Suprapubic skin (tissue), 3 donors: ENCODE results near the gene FLOT1.

Source experiments
- CTCF ChIP-seq, 2 donors: fragments of 200-600 bp in 1 of 2; fragments of 450-650 bp in 1 of 2; sonication (generic) in 1 of 2; IDR thresholded peaks; one replicate each; pipeline ENCODE4 v1.5.1; 2016 to 2019; ENCODE audit warnings: antibody characterized with exemption in 2 of 2, mild to moderate bottlenecking in 1 of 2, moderate library complexity in 1 of 2
- POLR2AphosphoS5 ChIP-seq, 3 donors: sonication (generic); formaldehyde crosslinking; IDR thresholded peaks; one replicate each; pipeline ENCODE4 v1.6.1; 2017; ENCODE audit warnings: antibody characterized with exemption in 3 of 3

DNA sequence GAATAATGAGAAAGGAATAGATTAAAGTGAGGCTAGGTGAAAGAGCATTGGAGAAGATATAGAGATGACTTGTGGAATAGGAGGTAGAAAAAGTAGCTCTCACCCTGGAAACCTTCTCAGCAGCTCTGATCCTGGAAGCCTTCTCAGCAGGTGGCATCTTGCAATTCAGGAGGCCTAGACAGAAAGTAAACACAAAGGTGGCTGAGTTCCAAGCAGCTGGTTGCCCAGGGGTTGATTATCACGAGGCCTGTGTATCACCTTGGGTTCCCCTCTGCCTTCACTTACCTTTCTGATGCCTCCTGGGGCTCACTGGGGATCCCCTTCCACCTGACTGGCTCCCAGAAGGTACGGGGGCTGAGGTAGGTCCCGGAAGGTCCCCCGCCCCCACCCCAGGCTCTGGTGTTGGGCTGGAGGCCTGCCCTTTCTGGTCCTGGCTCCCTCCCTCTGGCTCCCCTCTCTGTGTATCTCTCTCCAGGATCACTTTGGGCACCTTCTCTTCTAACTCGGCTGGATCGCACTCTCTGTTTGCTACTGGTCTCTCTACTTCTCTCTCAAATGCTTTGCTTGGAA lies 35.1 kb downstream of the FLOT1 start:
- TF ChIP-seq CTCF (IDR thresholded peaks at IDR 0.05) (no peak), POLR2AphosphoS5 (IDR thresholded peaks at IDR 0.05) (no peak)
